B cell (primary cell): ENCODE data around the gene GPR35. TPM values are rescaled to one million over a fixed set of nuclear protein-coding genes. Genes with fewer than 3 reads are reported as not detected.

ENCODE experiments used
- ATAC-seq: fragments of 200-7000 bp; cut with Tn5 transposase; one replicate; pipeline ENCODE4 v1.10.0; 2021; ENCODE audit warnings: low read depth, mild to moderate bottlenecking, moderate number of reproducible peaks, moderate library complexity
- CTCF ChIA-PET: fragments of 350-600 bp; sonication (Branson Sonifier 250); formaldehyde crosslinking; loops from one replicate; lab custom pipeline; 2021; ENCODE audit warnings: antibody characterized with exemption, inconsistent platforms; lab: Charles Lee
- POLR2A ChIA-PET: fragments of 350-600 bp; sonication (Branson Sonifier 250); formaldehyde crosslinking; loops from one replicate; lab custom pipeline; 2021; ENCODE audit warnings: antibody characterized with exemption; lab: Charles Lee
- DNase-seq: peaks from one replicate; pipeline ENCODE4 v3.0.0; 2013
- H2AFZ ChIP-seq: 2 replicates; pipeline ENCODE4 v1.6.1; 2012; ENCODE audit warnings: mild to moderate bottlenecking, low read depth, low read length; ENCODE audit not compliant: insufficient read depth, poor library complexity, severe bottlenecking
- H3K27ac ChIP-seq, 2 donors: 1 replicate in 1 of 2; 2 replicates in 1 of 2; pipeline ENCODE4 v1.5.1; 2012 to 2013; ENCODE audit warnings: low read length in 2 of 2, mild to moderate bottlenecking in 2 of 2, moderate library complexity in 1 of 2
- H3K27me3 ChIP-seq, 4 experiments: fragments of 200-600 bp in 1 of 4; sonication (generic) in 1 of 4; replicated peaks in 1 of 4; 1 replicate in 2 of 4; 2 replicates in 2 of 4; pipeline versions ENCODE4 v1.6.1 to v1.7.0; 2013 to 2016; ENCODE audit warnings: low read length in 3 of 4, mild to moderate bottlenecking in 2 of 4, mixed read lengths in 1 of 4, moderate library complexity in 1 of 4; ENCODE audit not compliant: insufficient read depth in 4 of 4, control insufficient read depth in 3 of 4; ENCODE audit errors: control extremely low read depth in 1 of 4
- H3K36me3 ChIP-seq, 2 experiments: replicated peaks in 1 of 2; 1 replicate in 1 of 2; 2 replicates in 1 of 2; pipeline versions ENCODE4 v1.6.1 to v1.7.1; 2013; ENCODE audit warnings: low read length in 1 of 2; ENCODE audit not compliant: insufficient read depth in 2 of 2, control insufficient read depth in 1 of 2; ENCODE audit errors: control extremely low read depth in 1 of 2, extremely low read depth in 1 of 2
- H3K4me1 ChIP-seq, 2 donors: fragments of 200-600 bp in 1 of 2; sonication (generic) in 1 of 2; 1 replicate in 1 of 2; 2 replicates in 1 of 2; pipeline versions ENCODE4 v1.5.1 to v1.6.1; 2013 to 2017; ENCODE audit warnings: low read length in 2 of 2; ENCODE audit not compliant: control insufficient read depth in 2 of 2, insufficient read depth in 2 of 2
- H3K4me2 ChIP-seq: replicated peaks from 2 replicates; pipeline ENCODE3; 2012; ENCODE audit warnings: mild to moderate bottlenecking, low read depth, low read length; ENCODE audit not compliant: poor library complexity, severe bottlenecking
- H3K4me3 ChIP-seq, 5 experiments: fragments of 200-600 bp in 1 of 5; sonication (generic) in 1 of 5; 1 replicate in 3 of 5; 2 replicates in 2 of 5; pipeline versions ENCODE4 v1.5.1 to v1.7.0; 2011 to 2016; ENCODE audit warnings: low read length in 4 of 5, mild to moderate bottlenecking in 4 of 5, low read depth in 2 of 5, control low read depth in 1 of 5, moderate library complexity in 1 of 5; ENCODE audit not compliant: insufficient read depth in 1 of 5; ENCODE audit errors: control extremely low read depth in 1 of 5, extremely low read depth in 1 of 5
- H3K79me2 ChIP-seq: fragments of 200-600 bp; sonication (generic); one replicate; pipeline ENCODE4 v1.6.0; 2016; ENCODE audit warnings: low read length; ENCODE audit not compliant: control insufficient read depth, insufficient read depth
- H3K9ac ChIP-seq: fragments of 200-600 bp; sonication (generic); 2 replicates; pipeline ENCODE4 v1.6.1; 2017; ENCODE audit warnings: mild to moderate bottlenecking, low read length, moderate library complexity
- H3K9me3 ChIP-seq, 3 donors: one replicate each; pipeline versions ENCODE4 v1.6.1 to v1.7.1; 2013; ENCODE audit warnings: low read length in 2 of 3; ENCODE audit not compliant: control insufficient read depth in 2 of 3, insufficient read depth in 1 of 3; ENCODE audit errors: control extremely low read depth in 1 of 3
- H4K20me1 ChIP-seq: 2 replicates; pipeline ENCODE4 v1.6.0; 2012; ENCODE audit warnings: mild to moderate bottlenecking, low read length; ENCODE audit not compliant: insufficient read depth, control insufficient read depth, poor library complexity, severe bottlenecking
- H3K27ac Mint-ChIP-seq: one replicate; pipeline ENCODE4 v1.8.0; 2021; ENCODE audit warnings: mixed read lengths
- H3K27me3 Mint-ChIP-seq: one replicate; pipeline ENCODE4 v1.8.0; 2021; ENCODE audit warnings: mixed read lengths
- H3K4me1 Mint-ChIP-seq: one replicate; pipeline ENCODE4 v1.8.0; 2021; ENCODE audit warnings: mixed read lengths
- H3K4me3 Mint-ChIP-seq: one replicate; pipeline ENCODE4 v1.8.0; 2021; ENCODE audit warnings: mixed read lengths
- H3K9me3 Mint-ChIP-seq: one replicate; pipeline ENCODE4 v1.8.0; 2022; ENCODE audit warnings: mixed read lengths; ENCODE audit not compliant: insufficient read depth
- CTCF ChIP-seq: fragments of 200-600 bp; IDR thresholded peaks from one replicate; pipeline ENCODE4 v1.8.0; 2022; ENCODE audit warnings: antibody characterized with exemption, mild to moderate bottlenecking
- EZH2 ChIP-seq: IDR thresholded peaks from 2 replicates; pipeline ENCODE4 v1.6.1; 2012; ENCODE audit warnings: borderline replicate concordance, low read depth, mild to moderate bottlenecking, moderate library complexity, low read length; ENCODE audit not compliant: insufficient read depth, poor library complexity, severe bottlenecking
- WGBS: methylation state at CpG from one replicate; pipeline ENCODE4 v1.1.5; 2013; ENCODE audit warnings: missing lambda C conversion rate; ENCODE audit not compliant: insufficient coverage; 5-methylcytosine and 5-hydroxymethylcytosine counted together
- intact Hi-C: fragments of 100-400 bp; cut with micrococcal nuclease; formaldehyde crosslinking; loops from one replicate; pipeline ENCODE4 v1.10.0; 2022
- polyA plus RNA-seq: library from polyadenylated mRNA; depleted of rRNA; stranded (reverse); fragments of >200 nt; gene quantifications from 2 replicates; pipeline ENCODE4 v1.2.3, GENCODE V29; 2012
- total RNA-seq, 2 donors: library from RNA; stranded (reverse); fragments of 120-200 nt in 1 of 2; gene quantifications; 1 replicate in 1 of 2; 2 replicates in 1 of 2; pipeline versions ENCODE4 v1.2.3 to v1.2.4, GENCODE V29; 2013 to 2022

GPR35 gene
- total and polyA plus RNA-seq, 2 donors (not counting 1 experiment from before 2014, with no cell fraction given): 1.8 to 9.6 TPM

DNA sequence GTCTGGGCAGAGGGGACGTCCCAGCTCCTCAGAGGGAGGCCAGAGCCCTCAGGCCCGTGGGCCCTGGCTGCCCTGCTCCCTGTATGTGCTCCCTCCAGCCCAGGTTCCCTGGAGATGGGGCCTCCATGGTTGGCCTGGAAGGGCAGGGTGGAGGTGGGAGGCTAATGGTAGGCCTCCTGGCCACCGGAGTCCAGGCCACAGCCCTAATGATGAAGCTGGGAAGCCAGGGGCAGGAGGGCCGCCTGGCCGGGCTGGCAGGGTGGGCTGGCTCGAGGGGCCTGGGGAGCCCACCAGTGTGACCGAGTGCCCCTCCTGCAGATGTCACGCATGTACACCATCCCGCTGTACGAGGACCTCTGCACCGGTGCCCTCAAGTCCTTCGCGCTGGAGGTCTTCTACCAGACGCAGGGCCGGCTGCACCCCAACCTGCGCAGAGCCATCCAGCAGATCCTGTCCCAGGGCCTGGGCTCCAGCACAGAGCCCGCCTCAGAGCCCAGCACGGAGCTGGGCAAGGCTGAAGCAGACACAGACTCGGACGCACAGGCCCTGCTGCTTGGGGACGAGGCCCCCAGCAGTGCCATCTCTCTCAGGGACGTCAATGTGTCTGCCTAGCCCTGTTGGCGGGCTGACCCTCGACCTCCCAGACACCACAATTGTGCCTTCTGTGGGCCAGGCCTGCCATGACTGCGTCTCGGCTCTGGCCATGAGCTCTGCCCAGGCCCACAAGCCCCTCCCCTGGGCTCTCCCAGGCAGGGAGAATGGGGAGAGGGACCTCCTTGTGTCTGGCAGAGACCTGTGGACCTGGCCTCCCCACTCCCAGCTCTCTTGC lies 47.8 kb upstream of the GPR35 start:
- Histone ChIP-seq H3K9me3 (peaks cover 0 to 5% (median 0%) of the 10 kb centered on the region in 3 donors), H3K79me2 (peaks cover 61% of the 10 kb centered on the region), H3K4me2 (no peak overlapping the region), H3K36me3 (peaks cover 0 to 54% of the 10 kb centered on the region in 2 experiments), H3K4me3 (no peak overlapping the region), H4K20me1 (peaks cover 95% of the 10 kb centered on the region), H3K9ac (no peak overlapping the region), H3K27me3 (no peaks in the 10 kb centered on the region), H3K27ac (no peak overlapping the region), H3K4me1 (peaks cover 0 to 10% of the 10 kb centered on the region in 2 donors), H2AFZ (no peak overlapping the region)
- no peaks in the 10 kb centered on the region for H3K9me3 Mint-ChIP-seq
- no peaks in the 10 kb centered on the region for H3K27me3 Mint-ChIP-seq
- no peak for DNase-seq
- peaks cover 20% of the 10 kb centered on the region for H3K4me1 Mint-ChIP-seq
- H3K27ac Mint-ChIP-seq: no peak overlapping the region
- ChIA-PET POLR2A (no interaction called here), CTCF (no interaction called here)
- no peak for ATAC-seq
- no peak for TF ChIP-seq CTCF
- TF ChIP-seq EZH2: no peak
- H3K4me3 Mint-ChIP-seq: no peak overlapping the region
- intact Hi-C loops: no loop called here
- WGBS: 96% methylated on average over 24 of the region's 26 CpGs

- Mint-ChIP-seq H3K27ac (no peak overlapping the region), H3K4me1 (peaks cover 25% of the 10 kb centered on the region), H3K9me3 (no peaks in the 10 kb centered on the region), H3K27me3 (no peaks in the 10 kb centered on the region), H3K4me3 (no peak overlapping the region)
- 96% methylated on average over 9 of the region's 9 CpGs for WGBS
- Histone ChIP-seq H3K27me3 (no peaks in the 10 kb centered on the region), H3K4me1 (peaks cover 0 to 10% of the 10 kb centered on the region in 2 donors), H3K27ac (no peak overlapping the region), H3K9me3 (peaks cover 0 to 5% (median 0%) of the 10 kb centered on the region in 3 donors), H3K4me2 (no peak overlapping the region), H3K36me3 (peaks cover 0 to 49% of the 10 kb centered on the region in 2 experiments), H4K20me1 (peaks cover 90% of the 10 kb centered on the region), H2AFZ (no peak overlapping the region), H3K4me3 (no peak overlapping the region), H3K9ac (no peak overlapping the region), H3K79me2 (peaks cover 61% of the 10 kb centered on the region)
- DNase-seq (no peak), ATAC-seq (no peak)
- no peak for TF ChIP-seq CTCF
- TF ChIP-seq EZH2: no peak
- ChIA-PET CTCF (no interaction called here), POLR2A (no interaction called here)
- intact Hi-C loops: no loop called here
These were observed 47.2 kb upstream of the GPR35 start for GRCh38 chr2:240578110-240578450.
